Nephron progenitor cell (in vitro differentiated cells): ENCODE data around the gene MACROD2.

Source experiments
- DNase-seq: peaks from one replicate; pipeline ENCODE4 v3.0.0; 2021
- H3K27ac Mint-ChIP-seq: 2 replicates; pipeline ENCODE4 v1.8.0; 2021; ENCODE audit warnings: mild to moderate bottlenecking, moderate library complexity, mixed read lengths
- H3K27me3 Mint-ChIP-seq: 2 replicates; pipeline ENCODE4 v1.8.0; 2021; ENCODE audit warnings: mild to moderate bottlenecking, low read depth, mixed read lengths; ENCODE audit not compliant: poor library complexity
- H3K36me3 Mint-ChIP-seq: 2 replicates; pipeline ENCODE4 v1.8.0; 2021; ENCODE audit warnings: low read depth, mixed read lengths
- H3K4me1 Mint-ChIP-seq: 2 replicates; pipeline ENCODE4 v1.8.0; 2021; ENCODE audit warnings: mixed read lengths
- H3K4me3 Mint-ChIP-seq: 2 replicates; pipeline ENCODE4 v1.8.0; 2021; ENCODE audit warnings: mild to moderate bottlenecking, moderate library complexity, mixed read lengths
- H3K9me3 Mint-ChIP-seq: 2 replicates; pipeline ENCODE4 v1.8.0; 2021; ENCODE audit warnings: mild to moderate bottlenecking, moderate library complexity, mixed read lengths
- TF ChIP-seq, protein P1 (sequence below): fragments of 200-600 bp; sonication (generic); IDR thresholded peaks from 2 replicates; pipeline ENCODE4 v1.5.0; 2021; ENCODE audit warnings: antibody characterized with exemption

The MACROD2 gene

DNA sequence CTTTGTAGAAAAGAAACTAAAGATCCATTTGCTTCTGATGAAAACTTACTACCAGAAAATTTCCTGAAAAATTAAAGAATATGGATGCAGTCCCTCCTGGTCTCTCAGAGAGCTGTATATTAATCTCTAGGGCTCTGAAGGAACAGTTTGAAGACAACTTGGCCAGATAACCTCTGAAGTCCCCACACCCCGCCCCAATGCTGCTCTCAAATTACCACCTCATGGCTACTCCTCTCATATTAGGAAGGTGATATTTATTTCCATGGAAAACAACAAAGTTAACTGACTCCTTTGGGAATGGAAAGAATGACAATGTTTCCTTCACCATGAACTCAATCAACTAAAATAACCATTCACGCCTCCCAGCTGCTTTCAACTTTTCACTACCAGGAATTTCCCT lies 750.5 kb downstream of the MACROD2 start:
- TF ChIP-seq, protein P1, sequence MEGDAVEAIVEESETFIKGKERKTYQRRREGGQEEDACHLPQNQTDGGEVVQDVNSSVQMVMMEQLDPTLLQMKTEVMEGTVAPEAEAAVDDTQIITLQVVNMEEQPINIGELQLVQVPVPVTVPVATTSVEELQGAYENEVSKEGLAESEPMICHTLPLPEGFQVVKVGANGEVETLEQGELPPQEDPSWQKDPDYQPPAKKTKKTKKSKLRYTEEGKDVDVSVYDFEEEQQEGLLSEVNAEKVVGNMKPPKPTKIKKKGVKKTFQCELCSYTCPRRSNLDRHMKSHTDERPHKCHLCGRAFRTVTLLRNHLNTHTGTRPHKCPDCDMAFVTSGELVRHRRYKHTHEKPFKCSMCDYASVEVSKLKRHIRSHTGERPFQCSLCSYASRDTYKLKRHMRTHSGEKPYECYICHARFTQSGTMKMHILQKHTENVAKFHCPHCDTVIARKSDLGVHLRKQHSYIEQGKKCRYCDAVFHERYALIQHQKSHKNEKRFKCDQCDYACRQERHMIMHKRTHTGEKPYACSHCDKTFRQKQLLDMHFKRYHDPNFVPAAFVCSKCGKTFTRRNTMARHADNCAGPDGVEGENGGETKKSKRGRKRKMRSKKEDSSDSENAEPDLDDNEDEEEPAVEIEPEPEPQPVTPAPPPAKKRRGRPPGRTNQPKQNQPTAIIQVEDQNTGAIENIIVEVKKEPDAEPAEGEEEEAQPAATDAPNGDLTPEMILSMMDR: no peak
- Mint-ChIP-seq H3K27me3 (peaks cover 3% of the 10 kb centered on the region), H3K4me1 (peaks cover 12% of the 10 kb centered on the region), H3K27ac (no peak overlapping the region), H3K9me3 (no peaks in the 10 kb centered on the region), H3K4me3 (no peak overlapping the region), H3K36me3 (no peaks in the 10 kb centered on the region)
- DNase-seq: no peak

DNA sequence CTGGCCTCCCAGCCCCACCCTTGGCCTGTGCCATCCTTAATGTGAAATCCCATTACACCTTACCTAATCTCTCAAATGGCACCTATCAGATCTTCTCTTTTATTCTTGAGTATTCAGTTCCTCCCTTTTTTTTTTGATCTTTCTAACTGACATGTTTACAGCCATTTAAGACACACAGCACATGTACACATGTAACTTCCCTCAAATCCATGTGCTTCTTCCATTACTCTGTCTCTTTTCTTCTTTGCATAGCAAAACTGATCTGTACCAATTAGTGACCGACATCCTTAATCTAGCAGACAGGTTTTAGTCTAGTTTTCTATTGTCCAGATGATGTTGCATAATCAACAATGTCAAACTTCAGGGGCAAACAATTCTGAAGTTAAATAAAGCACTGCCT lies 755.9 kb downstream of the MACROD2 start:
- DNase-seq: no peak
- H3K36me3 Mint-ChIP-seq: no peaks in the 10 kb centered on the region
- H3K4me3 Mint-ChIP-seq: no peak overlapping the region

DNA sequence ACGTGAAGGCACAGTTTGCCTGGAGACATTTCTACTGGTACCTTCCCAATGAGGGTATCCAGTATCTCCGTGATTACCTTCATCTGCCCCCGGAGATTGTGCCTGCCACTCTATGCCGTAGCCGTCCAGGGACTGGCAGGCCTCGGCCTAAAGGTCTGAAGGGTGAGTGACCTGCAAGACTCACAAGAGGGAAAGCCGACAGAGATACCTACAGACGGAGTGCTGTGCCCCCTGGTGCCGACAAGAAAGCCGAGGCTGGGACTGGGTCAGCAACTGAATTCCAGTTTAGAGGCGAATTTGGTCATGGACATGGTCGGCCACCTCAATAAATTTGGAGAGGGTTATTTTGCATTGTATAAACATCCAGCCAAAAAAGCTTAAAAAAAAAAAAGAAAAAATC lies 762.4 kb downstream of the MACROD2 start:
- TF ChIP-seq, protein P1: no peak
- H3K27ac Mint-ChIP-seq: no peak overlapping the region
- peaks cover 12% of the 10 kb centered on the region for H3K4me1 Mint-ChIP-seq
- H3K9me3 Mint-ChIP-seq: no peaks in the 10 kb centered on the region
- H3K4me3 Mint-ChIP-seq: no peak overlapping the region
- DNase-seq: no peak
- H3K27me3 Mint-ChIP-seq: peaks cover 6% of the 10 kb centered on the region
- H3K36me3 Mint-ChIP-seq: no peaks in the 10 kb centered on the region

More for the DNA sequence above, 755.9 kb downstream of the MACROD2 start:
- TF ChIP-seq, protein P1: no peak
- Mint-ChIP-seq H3K4me1 (peaks cover 5% of the 10 kb centered on the region), H3K27ac (no peak overlapping the region), H3K9me3 (no peaks in the 10 kb centered on the region), H3K27me3 (no peaks in the 10 kb centered on the region)

DNA sequence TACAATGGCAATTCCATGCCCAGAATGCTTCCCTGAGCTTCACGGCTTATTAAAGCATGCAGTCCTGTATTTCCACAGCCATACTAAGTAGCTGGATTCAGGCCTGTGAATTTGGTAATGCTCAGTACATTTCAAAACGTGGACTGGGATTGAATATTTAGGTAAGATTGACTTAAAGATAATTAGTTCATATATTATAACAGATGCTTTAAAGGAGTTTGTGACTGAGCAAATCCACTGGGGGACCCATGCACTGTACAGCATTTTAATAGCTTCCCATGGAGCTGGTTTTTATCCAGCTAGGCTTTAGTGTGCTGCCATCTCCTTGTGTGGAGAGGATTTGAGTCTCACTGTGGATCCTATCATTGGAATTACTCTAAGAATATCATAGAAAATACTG lies 763.0 kb downstream of the MACROD2 start:
- no peak overlapping the region for H3K4me3 Mint-ChIP-seq
- TF ChIP-seq, protein P1: no peak
- H3K27me3 Mint-ChIP-seq: peaks cover 6% of the 10 kb centered on the region
- H3K27ac Mint-ChIP-seq: no peak overlapping the region
- H3K4me1 Mint-ChIP-seq: peaks cover 12% of the 10 kb centered on the region
- H3K36me3 Mint-ChIP-seq: no peaks in the 10 kb centered on the region
- DNase-seq: no peak
- no peaks in the 10 kb centered on the region for H3K9me3 Mint-ChIP-seq

DNA sequence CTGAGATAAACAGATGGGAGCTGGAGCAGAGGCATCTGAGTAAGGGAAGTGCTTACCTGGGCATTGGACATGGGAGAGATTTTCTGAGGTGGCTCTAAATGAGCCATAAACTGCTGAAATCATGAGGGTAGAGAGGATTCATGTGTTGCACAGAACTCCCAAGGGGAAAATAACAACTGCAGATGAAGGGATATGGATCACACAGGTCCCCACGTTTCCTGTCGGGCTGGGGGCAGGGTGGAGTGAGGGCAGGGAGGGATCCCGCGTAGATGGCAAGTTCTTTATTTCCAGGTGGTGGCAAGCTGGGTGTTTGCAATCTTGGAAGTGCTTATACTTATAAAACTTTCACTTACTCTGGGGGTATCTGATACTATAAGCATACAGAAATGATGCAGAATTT lies 764.7 kb downstream of the MACROD2 start:
- Mint-ChIP-seq H3K27ac (no peak overlapping the region), H3K4me1 (peaks cover 12% of the 10 kb centered on the region), H3K4me3 (no peak overlapping the region), H3K27me3 (peaks cover 6% of the 10 kb centered on the region), H3K9me3 (no peaks in the 10 kb centered on the region), H3K36me3 (no peaks in the 10 kb centered on the region)
- TF ChIP-seq, protein P1: no peak
- no peak for DNase-seq

DNA sequence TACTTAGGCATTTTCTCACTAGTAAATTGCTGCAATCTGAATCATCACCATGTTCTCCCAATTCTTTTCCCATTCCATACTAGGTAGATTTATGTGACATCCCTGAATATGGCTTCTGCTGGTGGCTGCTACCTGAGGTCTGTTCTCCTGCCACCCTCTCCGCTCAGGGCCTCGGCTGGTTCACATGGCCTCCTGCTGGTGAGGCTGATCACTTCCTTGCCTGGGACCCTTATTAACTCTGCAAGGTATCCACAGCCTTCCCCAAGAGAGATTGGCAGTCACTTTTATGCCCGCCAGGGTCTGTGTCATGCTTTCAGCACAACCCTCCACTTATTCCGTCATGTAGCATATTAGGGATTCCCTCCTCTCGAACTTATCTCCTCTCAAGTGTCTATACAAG lies 766.6 kb downstream of the MACROD2 start:
- peaks cover 6% of the 10 kb centered on the region for H3K27me3 Mint-ChIP-seq
- H3K9me3 Mint-ChIP-seq: no peaks in the 10 kb centered on the region
- no peak overlapping the region for H3K4me3 Mint-ChIP-seq
- no peak overlapping the region for H3K27ac Mint-ChIP-seq
- peaks cover 12% of the 10 kb centered on the region for H3K4me1 Mint-ChIP-seq
- no peaks in the 10 kb centered on the region for H3K36me3 Mint-ChIP-seq
- TF ChIP-seq, protein P1: no peak
- no peak for DNase-seq
